IgD-negative memory B cell (primary cell): ENCODE measurements around the gene TRUB1. TPM values are rescaled to one million over a fixed set of nuclear protein-coding genes. Genes with fewer than 3 reads are reported as not detected.

ENCODE experiments used
- H3K27ac Mint-ChIP-seq, 3 donors: one replicate each; pipeline ENCODE4 v1.8.0; 2020 to 2022; ENCODE audit warnings: mild to moderate bottlenecking in 3 of 3, mixed read lengths in 3 of 3, moderate library complexity in 1 of 3
- H3K27me3 Mint-ChIP-seq: one replicate; pipeline ENCODE4 v1.8.0; 2021; ENCODE audit warnings: mixed read lengths
- H3K36me3 Mint-ChIP-seq: one replicate; pipeline ENCODE4 v1.8.0; 2020; ENCODE audit warnings: mild to moderate bottlenecking, mixed read lengths
- H3K4me1 Mint-ChIP-seq, 3 donors: one replicate each; pipeline ENCODE4 v1.8.0; 2020 to 2022; ENCODE audit warnings: mixed read lengths in 3 of 3, mild to moderate bottlenecking in 1 of 3
- H3K4me3 Mint-ChIP-seq, 4 donors: one replicate each; pipeline ENCODE4 v1.8.0; 2020 to 2022; ENCODE audit warnings: mild to moderate bottlenecking in 4 of 4, mixed read lengths in 4 of 4, moderate library complexity in 3 of 4
- H3K9me3 Mint-ChIP-seq, 3 donors: one replicate each; pipeline ENCODE4 v1.8.0; 2020 to 2021; ENCODE audit warnings: mixed read lengths in 3 of 3, mild to moderate bottlenecking in 1 of 3
- polyA plus RNA-seq: library from polyadenylated mRNA; unstranded; fragments of 300-500 nt; fragmentation: Illumina TruSeq; gene quantifications from one replicate; pipeline ENCODE4 v1.2.3, GENCODE V29; 2021

The TRUB1 gene
- polyA plus RNA-seq, 1 donor from 2014 or later = 14.6 TPM

GRCh38 chr10:114938856-114939193 is 830 bp downstream of the TRUB1 start:
- Mint-ChIP-seq H3K4me1 (peaks cover 14 to 33% (median 24%) of the 10 kb centered on the region in 3 donors), H3K4me3 (peak overlapping the region; percentile 96 to 98 (median 96)), H3K9me3 (no peaks in the 10 kb centered on the region), H3K27me3 (no peaks in the 10 kb centered on the region), H3K27ac (peak overlapping the region; percentile 68 to 96 (median 71)), H3K36me3 (peaks cover 8% of the 10 kb centered on the region)

- Mint-ChIP-seq H3K9me3 (no peaks in the 10 kb centered on the region), H3K4me1 (peaks cover 14 to 36% (median 26%) of the 10 kb centered on the region in 3 donors), H3K27ac (peak overlapping the region in 1 of 3 donors; percentile 4), H3K27me3 (no peaks in the 10 kb centered on the region), H3K36me3 (peaks cover 12% of the 10 kb centered on the region), H3K4me3 (peak overlapping the region in 1 of 4 donors; percentile 97)
Measured at GRCh38 chr10:114940735-114941134, 2.7 kb downstream of the TRUB1 start.

GRCh38 chr10:114943000-114943399 is 5.0 kb downstream of the TRUB1 start:
- H3K27ac Mint-ChIP-seq = no peak overlapping the region
- H3K4me3 Mint-ChIP-seq = no peak overlapping the region
- H3K36me3 Mint-ChIP-seq = peaks cover 17% of the 10 kb centered on the region
- H3K9me3 Mint-ChIP-seq = no peaks in the 10 kb centered on the region
- no peaks in the 10 kb centered on the region for H3K27me3 Mint-ChIP-seq
- H3K4me1 Mint-ChIP-seq = peaks cover 19 to 37% (median 24%) of the 10 kb centered on the region in 3 donors

- no peak overlapping the region for H3K27ac Mint-ChIP-seq
- no peaks in the 10 kb centered on the region for H3K9me3 Mint-ChIP-seq
- peaks cover 8% of the 10 kb centered on the region for H3K36me3 Mint-ChIP-seq
- H3K4me3 Mint-ChIP-seq = no peak overlapping the region
- H3K27me3 Mint-ChIP-seq = no peaks in the 10 kb centered on the region
- peaks cover 8 to 25% (median 16%) of the 10 kb centered on the region in 3 donors for H3K4me1 Mint-ChIP-seq
Measured at GRCh38 chr10:114953047-114953446, 15.1 kb downstream of the TRUB1 start.

- H3K9me3 Mint-ChIP-seq = no peaks in the 10 kb centered on the region
- H3K4me1 Mint-ChIP-seq = peaks cover 6 to 11% (median 8%) of the 10 kb centered on the region in 3 donors
- H3K36me3 Mint-ChIP-seq = peaks cover 5% of the 10 kb centered on the region
- H3K4me3 Mint-ChIP-seq = no peak overlapping the region
- H3K27ac Mint-ChIP-seq = no peak overlapping the region
- no peaks in the 10 kb centered on the region for H3K27me3 Mint-ChIP-seq
Measured at GRCh38 chr10:114955984-114956383, 18.0 kb downstream of the TRUB1 start.

- Mint-ChIP-seq H3K9me3 (no peaks in the 10 kb centered on the region), H3K4me1 (peaks cover 8 to 16% (median 8%) of the 10 kb centered on the region in 3 donors), H3K4me3 (no peak overlapping the region), H3K36me3 (peaks cover 6% of the 10 kb centered on the region), H3K27ac (no peak overlapping the region), H3K27me3 (no peaks in the 10 kb centered on the region)
Measured at GRCh38 chr10:114956466-114956865, 18.5 kb downstream of the TRUB1 start.

GRCh38 chr10:114957122-114957521 is 19.1 kb downstream of the TRUB1 start:
- peak overlapping the region in 1 of 3 donors; percentile 1 for H3K27ac Mint-ChIP-seq
- no peaks in the 10 kb centered on the region for H3K27me3 Mint-ChIP-seq
- H3K4me3 Mint-ChIP-seq = no peak overlapping the region
- H3K9me3 Mint-ChIP-seq = no peaks in the 10 kb centered on the region
- H3K4me1 Mint-ChIP-seq = peaks cover 8 to 17% (median 8%) of the 10 kb centered on the region in 3 donors
- H3K36me3 Mint-ChIP-seq = peaks cover 6% of the 10 kb centered on the region

GRCh38 chr10:114957673-114958072 is 19.7 kb downstream of the TRUB1 start:
- Mint-ChIP-seq H3K36me3 (peaks cover 10% of the 10 kb centered on the region), H3K4me1 (peaks cover 8 to 17% (median 8%) of the 10 kb centered on the region in 3 donors), H3K27me3 (no peaks in the 10 kb centered on the region), H3K9me3 (no peaks in the 10 kb centered on the region), H3K4me3 (no peak overlapping the region), H3K27ac (peak overlapping the region in 1 of 3 donors; percentile 1)

GRCh38 chr10:114962441-114962840 is 24.4 kb downstream of the TRUB1 start:
- peaks cover 4 to 15% (median 5%) of the 10 kb centered on the region in 3 donors for H3K4me1 Mint-ChIP-seq
- H3K36me3 Mint-ChIP-seq = peaks cover 12% of the 10 kb centered on the region
- H3K27me3 Mint-ChIP-seq = no peaks in the 10 kb centered on the region
- H3K4me3 Mint-ChIP-seq = no peak overlapping the region
- H3K27ac Mint-ChIP-seq = no peak overlapping the region
- no peaks in the 10 kb centered on the region for H3K9me3 Mint-ChIP-seq

GRCh38 chr10:114963908-114964307 is 25.9 kb downstream of the TRUB1 start:
- Mint-ChIP-seq H3K4me3 (no peak overlapping the region), H3K27ac (no peak overlapping the region), H3K36me3 (peaks cover 12% of the 10 kb centered on the region), H3K9me3 (no peaks in the 10 kb centered on the region), H3K4me1 (peaks cover 5 to 25% (median 7%) of the 10 kb centered on the region in 3 donors), H3K27me3 (no peaks in the 10 kb centered on the region)

GRCh38 chr10:114967071-114967470 is 29.1 kb downstream of the TRUB1 start:
- Mint-ChIP-seq H3K27ac (no peak overlapping the region), H3K9me3 (no peaks in the 10 kb centered on the region), H3K36me3 (peaks cover 12% of the 10 kb centered on the region), H3K4me1 (peaks cover 2 to 18% (median 7%) of the 10 kb centered on the region in 3 donors), H3K4me3 (no peak overlapping the region), H3K27me3 (no peaks in the 10 kb centered on the region)

- H3K27me3 Mint-ChIP-seq = no peaks in the 10 kb centered on the region
- H3K9me3 Mint-ChIP-seq = no peaks in the 10 kb centered on the region
- peaks cover 5% of the 10 kb centered on the region for H3K36me3 Mint-ChIP-seq
Measured at GRCh38 chr10:114970515-114970914, 32.5 kb downstream of the TRUB1 start.

GRCh38 chr10:114973306-114973705 is 35.3 kb downstream of the TRUB1 start:
- no peaks in the 10 kb centered on the region for H3K9me3 Mint-ChIP-seq
- H3K27ac Mint-ChIP-seq = no peak overlapping the region
- no peaks in the 10 kb centered on the region for H3K27me3 Mint-ChIP-seq
- peaks cover 0 to 4% (median 1%) of the 10 kb centered on the region in 3 donors for H3K4me1 Mint-ChIP-seq
- no peak overlapping the region for H3K4me3 Mint-ChIP-seq
- peaks cover 8% of the 10 kb centered on the region for H3K36me3 Mint-ChIP-seq

More at GRCh38 chr10:114970515-114970914, 32.5 kb downstream of the TRUB1 start:
- Mint-ChIP-seq H3K27ac (no peak overlapping the region), H3K4me1 (peaks cover 0 to 15% (median 5%) of the 10 kb centered on the region in 3 donors), H3K4me3 (no peak overlapping the region)

- Mint-ChIP-seq H3K9me3 (no peaks in the 10 kb centered on the region), H3K36me3 (peaks cover 8% of the 10 kb centered on the region), H3K27ac (no peak overlapping the region), H3K4me1 (no peaks in the 10 kb centered on the region), H3K4me3 (no peak overlapping the region), H3K27me3 (no peaks in the 10 kb centered on the region)
Measured at GRCh38 chr10:114973997-114974396, 36.0 kb downstream of the TRUB1 start.

- Mint-ChIP-seq H3K36me3 (peaks cover 8% of the 10 kb centered on the region), H3K4me1 (no peaks in the 10 kb centered on the region), H3K27ac (no peak overlapping the region), H3K4me3 (no peak overlapping the region), H3K9me3 (no peaks in the 10 kb centered on the region), H3K27me3 (no peaks in the 10 kb centered on the region)
Measured at GRCh38 chr10:114974625-114975024, 36.6 kb downstream of the TRUB1 start.

- no peak overlapping the region for H3K4me3 Mint-ChIP-seq
- no peaks in the 10 kb centered on the region for H3K4me1 Mint-ChIP-seq
- H3K27ac Mint-ChIP-seq = no peak overlapping the region
- H3K9me3 Mint-ChIP-seq = peaks cover 0 to under 1% (median 0%) of the 10 kb centered on the region in 3 donors
- no peaks in the 10 kb centered on the region for H3K27me3 Mint-ChIP-seq
- peaks cover 10% of the 10 kb centered on the region for H3K36me3 Mint-ChIP-seq
Measured at GRCh38 chr10:114975091-114975490, 37.1 kb downstream of the TRUB1 start.
